ENCODE data around the gene ATG4B.

Gene ATG4B

DNA sequence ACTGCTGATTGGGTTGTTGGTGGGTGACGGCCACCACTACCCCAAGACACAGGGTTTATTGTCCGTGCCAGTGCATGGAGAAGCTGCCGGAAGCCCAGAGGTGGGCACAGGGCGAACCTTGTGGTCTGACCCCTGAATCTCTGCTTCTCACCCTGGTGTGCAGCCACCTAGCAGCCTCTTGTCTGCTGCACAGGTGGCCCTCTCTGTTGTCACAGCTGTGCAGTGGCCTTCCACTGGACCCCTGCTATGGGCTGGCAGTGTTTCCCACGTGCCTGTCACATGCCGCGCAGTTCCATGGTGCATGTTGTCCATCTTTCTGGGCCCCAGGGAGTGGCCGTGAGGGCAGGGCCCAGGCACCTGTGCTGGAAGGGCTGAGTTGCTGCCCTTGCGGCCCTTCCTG, 15.2 kb downstream of the ATG4B start (continued):
- TF ChIP-seq, protein P1, sequence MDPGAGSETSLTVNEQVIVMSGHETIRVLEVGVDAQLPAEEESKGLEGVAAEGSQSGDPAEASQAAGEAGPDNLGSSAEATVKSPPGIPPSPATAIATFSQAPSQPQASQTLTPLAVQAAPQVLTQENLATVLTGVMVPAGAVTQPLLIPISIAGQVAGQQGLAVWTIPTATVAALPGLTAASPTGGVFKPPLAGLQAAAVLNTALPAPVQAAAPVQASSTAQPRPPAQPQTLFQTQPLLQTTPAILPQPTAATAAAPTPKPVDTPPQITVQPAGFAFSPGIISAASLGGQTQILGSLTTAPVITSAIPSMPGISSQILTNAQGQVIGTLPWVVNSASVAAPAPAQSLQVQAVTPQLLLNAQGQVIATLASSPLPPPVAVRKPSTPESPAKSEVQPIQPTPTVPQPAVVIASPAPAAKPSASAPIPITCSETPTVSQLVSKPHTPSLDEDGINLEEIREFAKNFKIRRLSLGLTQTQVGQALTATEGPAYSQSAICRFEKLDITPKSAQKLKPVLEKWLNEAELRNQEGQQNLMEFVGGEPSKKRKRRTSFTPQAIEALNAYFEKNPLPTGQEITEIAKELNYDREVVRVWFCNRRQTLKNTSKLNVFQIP (CRISPR knock-in tag; IDR thresholded peaks at IDR 0.05; ENCODE audit: borderline replicate concordance, low read depth): no peak
- TF ChIP-seq GLIS3 (CRISPR knock-in tag; IDR thresholded peaks at IDR 0.05): no peak

DNA sequence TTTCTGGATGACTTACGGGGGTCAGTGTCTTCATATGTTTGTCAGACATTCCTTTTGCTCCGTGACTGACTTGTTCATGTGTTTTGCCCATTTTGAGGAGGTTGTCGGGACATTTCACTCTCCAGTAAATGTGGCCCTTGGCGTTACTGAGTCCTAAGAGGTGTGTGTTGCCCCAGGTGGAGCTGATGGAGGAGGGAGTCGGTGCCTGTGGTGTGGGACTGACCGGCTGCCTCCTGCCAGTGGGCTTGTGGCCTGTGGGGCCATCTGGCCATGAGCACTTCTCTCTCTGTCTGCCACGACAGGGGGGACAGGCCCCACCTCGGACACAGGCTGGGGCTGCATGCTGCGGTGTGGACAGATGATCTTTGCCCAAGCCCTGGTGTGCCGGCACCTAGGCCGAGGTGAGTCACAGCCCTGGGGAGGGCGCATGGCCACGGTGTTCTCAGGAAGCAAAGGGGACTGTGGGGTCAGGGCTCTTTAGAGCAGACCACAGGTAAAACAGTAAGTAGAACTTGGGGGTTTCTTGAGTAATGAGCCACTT, 15.8 kb downstream of the ATG4B start:
- no peak for TF ChIP-seq ZNF70 (CRISPR knock-in tag; IDR thresholded peaks at IDR 0.05)
- TF ChIP-seq, protein P2, sequence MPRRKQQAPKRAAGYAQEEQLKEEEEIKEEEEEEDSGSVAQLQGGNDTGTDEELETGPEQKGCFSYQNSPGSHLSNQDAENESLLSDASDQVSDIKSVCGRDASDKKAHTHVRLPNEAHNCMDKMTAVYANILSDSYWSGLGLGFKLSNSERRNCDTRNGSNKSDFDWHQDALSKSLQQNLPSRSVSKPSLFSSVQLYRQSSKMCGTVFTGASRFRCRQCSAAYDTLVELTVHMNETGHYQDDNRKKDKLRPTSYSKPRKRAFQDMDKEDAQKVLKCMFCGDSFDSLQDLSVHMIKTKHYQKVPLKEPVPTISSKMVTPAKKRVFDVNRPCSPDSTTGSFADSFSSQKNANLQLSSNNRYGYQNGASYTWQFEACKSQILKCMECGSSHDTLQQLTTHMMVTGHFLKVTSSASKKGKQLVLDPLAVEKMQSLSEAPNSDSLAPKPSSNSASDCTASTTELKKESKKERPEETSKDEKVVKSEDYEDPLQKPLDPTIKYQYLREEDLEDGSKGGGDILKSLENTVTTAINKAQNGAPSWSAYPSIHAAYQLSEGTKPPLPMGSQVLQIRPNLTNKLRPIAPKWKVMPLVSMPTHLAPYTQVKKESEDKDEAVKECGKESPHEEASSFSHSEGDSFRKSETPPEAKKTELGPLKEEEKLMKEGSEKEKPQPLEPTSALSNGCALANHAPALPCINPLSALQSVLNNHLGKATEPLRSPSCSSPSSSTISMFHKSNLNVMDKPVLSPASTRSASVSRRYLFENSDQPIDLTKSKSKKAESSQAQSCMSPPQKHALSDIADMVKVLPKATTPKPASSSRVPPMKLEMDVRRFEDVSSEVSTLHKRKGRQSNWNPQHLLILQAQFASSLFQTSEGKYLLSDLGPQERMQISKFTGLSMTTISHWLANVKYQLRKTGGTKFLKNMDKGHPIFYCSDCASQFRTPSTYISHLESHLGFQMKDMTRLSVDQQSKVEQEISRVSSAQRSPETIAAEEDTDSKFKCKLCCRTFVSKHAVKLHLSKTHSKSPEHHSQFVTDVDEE (CRISPR knock-in tag; IDR thresholded peaks at IDR 0.05): no peak
- TF ChIP-seq ARNTL (CRISPR knock-in tag; IDR thresholded peaks at IDR 0.05; ENCODE audit: borderline replicate concordance, low read depth): no peak
- TF ChIP-seq ZFP30 (CRISPR knock-in tag; IDR thresholded peaks at IDR 0.05): no peak
- TF ChIP-seq BACH2 (CRISPR knock-in tag; IDR thresholded peaks at IDR 0.05; ENCODE audit: borderline replicate concordance): no peak
- no peak for TF ChIP-seq ZFP3 (CRISPR knock-in tag; IDR thresholded peaks at IDR 0.05)
- TF ChIP-seq, protein P3, sequence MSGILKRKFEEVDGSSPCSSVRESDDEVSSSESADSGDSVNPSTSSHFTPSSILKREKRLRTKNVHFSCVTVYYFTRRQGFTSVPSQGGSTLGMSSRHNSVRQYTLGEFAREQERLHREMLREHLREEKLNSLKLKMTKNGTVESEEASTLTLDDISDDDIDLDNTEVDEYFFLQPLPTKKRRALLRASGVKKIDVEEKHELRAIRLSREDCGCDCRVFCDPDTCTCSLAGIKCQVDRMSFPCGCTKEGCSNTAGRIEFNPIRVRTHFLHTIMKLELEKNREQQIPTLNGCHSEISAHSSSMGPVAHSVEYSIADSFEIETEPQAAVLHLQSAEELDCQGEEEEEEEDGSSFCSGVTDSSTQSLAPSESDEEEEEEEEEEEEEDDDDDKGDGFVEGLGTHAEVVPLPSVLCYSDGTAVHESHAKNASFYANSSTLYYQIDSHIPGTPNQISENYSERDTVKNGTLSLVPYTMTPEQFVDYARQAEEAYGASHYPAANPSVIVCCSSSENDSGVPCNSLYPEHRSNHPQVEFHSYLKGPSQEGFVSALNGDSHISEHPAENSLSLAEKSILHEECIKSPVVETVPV (CRISPR knock-in tag; IDR thresholded peaks at IDR 0.05): no peak
- TF ChIP-seq, protein P4, sequence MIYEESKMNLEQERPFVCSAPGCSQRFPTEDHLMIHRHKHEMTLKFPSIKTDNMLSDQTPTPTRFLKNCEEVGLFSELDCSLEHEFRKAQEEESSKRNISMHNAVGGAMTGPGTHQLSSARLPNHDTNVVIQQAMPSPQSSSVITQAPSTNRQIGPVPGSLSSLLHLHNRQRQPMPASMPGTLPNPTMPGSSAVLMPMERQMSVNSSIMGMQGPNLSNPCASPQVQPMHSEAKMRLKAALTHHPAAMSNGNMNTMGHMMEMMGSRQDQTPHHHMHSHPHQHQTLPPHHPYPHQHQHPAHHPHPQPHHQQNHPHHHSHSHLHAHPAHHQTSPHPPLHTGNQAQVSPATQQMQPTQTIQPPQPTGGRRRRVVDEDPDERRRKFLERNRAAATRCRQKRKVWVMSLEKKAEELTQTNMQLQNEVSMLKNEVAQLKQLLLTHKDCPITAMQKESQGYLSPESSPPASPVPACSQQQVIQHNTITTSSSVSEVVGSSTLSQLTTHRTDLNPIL (CRISPR knock-in tag; IDR thresholded peaks at IDR 0.05; ENCODE audit: low read depth): no peak
- TF ChIP-seq, protein P5, sequence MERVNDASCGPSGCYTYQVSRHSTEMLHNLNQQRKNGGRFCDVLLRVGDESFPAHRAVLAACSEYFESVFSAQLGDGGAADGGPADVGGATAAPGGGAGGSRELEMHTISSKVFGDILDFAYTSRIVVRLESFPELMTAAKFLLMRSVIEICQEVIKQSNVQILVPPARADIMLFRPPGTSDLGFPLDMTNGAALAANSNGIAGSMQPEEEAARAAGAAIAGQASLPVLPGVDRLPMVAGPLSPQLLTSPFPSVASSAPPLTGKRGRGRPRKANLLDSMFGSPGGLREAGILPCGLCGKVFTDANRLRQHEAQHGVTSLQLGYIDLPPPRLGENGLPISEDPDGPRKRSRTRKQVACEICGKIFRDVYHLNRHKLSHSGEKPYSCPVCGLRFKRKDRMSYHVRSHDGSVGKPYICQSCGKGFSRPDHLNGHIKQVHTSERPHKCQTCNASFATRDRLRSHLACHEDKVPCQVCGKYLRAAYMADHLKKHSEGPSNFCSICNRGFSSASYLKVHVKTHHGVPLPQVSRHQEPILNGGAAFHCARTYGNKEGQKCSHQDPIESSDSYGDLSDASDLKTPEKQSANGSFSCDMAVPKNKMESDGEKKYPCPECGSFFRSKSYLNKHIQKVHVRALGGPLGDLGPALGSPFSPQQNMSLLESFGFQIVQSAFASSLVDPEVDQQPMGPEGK (CRISPR knock-in tag; IDR thresholded peaks at IDR 0.05; ENCODE audit: borderline replicate concordance): no peak
- TF ChIP-seq GLIS3 (CRISPR knock-in tag; IDR thresholded peaks at IDR 0.05): no peak
- no peak for ATAC-seq

DNA sequence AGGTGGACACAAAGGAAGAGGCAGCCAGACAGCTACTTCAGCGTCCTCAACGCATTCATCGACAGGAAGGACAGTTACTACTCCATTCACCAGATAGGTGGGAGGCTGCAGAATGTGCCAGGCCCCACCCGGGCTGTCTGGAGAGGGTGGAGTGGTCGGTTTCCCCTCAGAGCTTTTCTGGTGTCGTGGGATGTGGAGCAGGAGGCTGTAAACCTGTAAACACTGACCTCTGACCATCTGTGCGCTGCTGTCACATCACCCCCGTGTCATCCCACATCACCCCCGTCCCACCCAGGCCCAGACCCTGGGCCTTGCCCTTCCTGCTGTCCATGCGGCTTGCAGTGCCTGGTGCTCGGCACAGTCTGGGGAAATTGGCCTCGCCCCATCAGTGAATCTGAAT, 17.1 kb downstream of the ATG4B start:
- TF ChIP-seq PPARA (CRISPR knock-in tag; IDR thresholded peaks at IDR 0.05; ENCODE audit: borderline replicate concordance): no peak

DNA sequence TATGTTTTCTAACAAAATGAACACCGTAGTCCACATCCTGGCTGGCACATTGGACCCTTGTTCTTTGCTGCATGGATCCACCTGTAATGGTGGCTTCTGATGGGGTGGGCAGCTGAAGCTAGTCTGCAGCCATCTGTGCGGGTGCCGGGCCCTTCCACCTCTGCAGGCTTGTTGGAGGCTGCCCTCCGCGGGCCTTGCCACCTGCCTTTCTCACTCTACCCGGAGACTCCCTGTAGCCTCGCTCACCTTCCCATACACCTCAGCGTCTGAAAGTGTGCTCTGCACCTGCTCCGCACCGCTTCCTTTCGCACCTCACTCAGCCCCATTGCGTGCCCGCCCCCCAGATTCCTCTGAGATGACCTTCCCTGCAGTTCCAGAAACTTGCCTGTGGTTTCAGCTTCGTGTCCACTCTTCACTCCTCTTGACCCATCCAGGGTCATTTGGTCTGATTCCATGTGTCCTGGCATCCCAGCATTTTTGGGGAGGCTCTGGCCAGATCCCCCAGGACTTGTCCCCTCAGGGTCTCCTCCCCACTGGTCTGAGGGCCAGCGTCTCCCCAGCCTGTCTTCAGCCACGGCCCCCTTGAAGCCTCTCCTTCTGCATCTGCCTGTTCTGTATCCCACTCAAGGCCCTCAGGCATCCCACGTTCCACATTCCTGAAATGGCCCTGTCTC, 18.2 kb downstream of the ATG4B start:
- TF ChIP-seq PPARA (CRISPR knock-in tag; IDR thresholded peaks at IDR 0.05; ENCODE audit: borderline replicate concordance) (no peak), ARNTL (CRISPR knock-in tag; IDR thresholded peaks at IDR 0.05; ENCODE audit: borderline replicate concordance, low read depth) (no peak), CSDC2 (CRISPR knock-in tag; IDR thresholded peaks at IDR 0.05) (no peak), ZFP30 (CRISPR knock-in tag; IDR thresholded peaks at IDR 0.05) (no peak), TOX (CRISPR knock-in tag; IDR thresholded peaks at IDR 0.05; ENCODE audit: borderline replicate concordance) (no peak), RARB (CRISPR knock-in tag; IDR thresholded peaks at IDR 0.05) (no peak), SNAI2 (CRISPR knock-in tag; IDR thresholded peaks at IDR 0.05) (no peak), TCF4 (CRISPR knock-in tag; IDR thresholded peaks at IDR 0.05; ENCODE audit: borderline replicate concordance) (no peak), ISL1 (CRISPR knock-in tag; IDR thresholded peaks at IDR 0.05) (no peak), ZNF70 (CRISPR knock-in tag; IDR thresholded peaks at IDR 0.05) (no peak)
- TF ChIP-seq, protein P1 (CRISPR knock-in tag; IDR thresholded peaks at IDR 0.05; ENCODE audit: borderline replicate concordance, low read depth): no peak
- TF ChIP-seq, protein P3 (CRISPR knock-in tag; IDR thresholded peaks at IDR 0.05): no peak
- TF ChIP-seq, protein P5 (CRISPR knock-in tag; IDR thresholded peaks at IDR 0.05; ENCODE audit: borderline replicate concordance): no peak
- ATAC-seq: no peak

More for the DNA sequence above, 17.1 kb downstream of the ATG4B start:
- ATAC-seq: no peak

Measured in SK-N-SH treated with all-trans-retinoic acid at 6 μM for 48 hours (cell line).